HepG2 (cell line): ENCODE measurements around the gene AGAP3. TPM values are rescaled to one million over a fixed set of nuclear protein-coding genes. Genes with fewer than 3 reads are reported as not detected.
A peak's percentile ranks its signal among the peaks of the same experiment; 100 is the strongest.

Experiments
- CREM ChIP-seq, 2 experiments: sonication (generic) in 1 of 2; formaldehyde crosslinking in 1 of 2; IDR thresholded peaks; 2 replicates each; pipeline versions ENCODE4 v1.4.0 to v1.6.1; 2016 to 2020; ENCODE audit warnings: antibody characterized with exemption in 1 of 2, mild to moderate bottlenecking in 1 of 2, missing genetic modification reagents in 1 of 2
- KLF11 ChIP-seq: IDR thresholded peaks from 2 replicates; pipeline ENCODE4 v1.6.1; 2016; ENCODE audit warnings: missing compliant biosample characterization
- NRL ChIP-seq: sonication (generic); formaldehyde crosslinking; IDR thresholded peaks from 2 replicates; pipeline ENCODE4 v1.5.0; 2020; ENCODE audit warnings: missing genetic modification reagents, mild to moderate bottlenecking, moderate library complexity, borderline replicate concordance
- SAFB2 ChIP-seq: sonication (generic); formaldehyde crosslinking; IDR thresholded peaks from 2 replicates; pipeline ENCODE4 v1.5.1; 2020; ENCODE audit warnings: missing genetic modification reagents, low read depth, mild to moderate bottlenecking, borderline replicate concordance
- SCMH1 ChIP-seq: sonication (generic); formaldehyde crosslinking; IDR thresholded peaks from 2 replicates; pipeline ENCODE4 v1.9.0; 2021; ENCODE audit warnings: missing genetic modification reagents, mild to moderate bottlenecking, borderline replicate concordance
- SKI ChIP-seq: fragments of 450-650 bp; IDR thresholded peaks from one replicate; pipeline ENCODE4 v1.6.1; 2018; ENCODE audit warnings: mild to moderate bottlenecking; ENCODE audit not compliant: partially characterized antibody
- ZNF34 ChIP-seq: sonication (generic); formaldehyde crosslinking; IDR thresholded peaks from 2 replicates; pipeline ENCODE4 v1.4.0; 2020; ENCODE audit warnings: mild to moderate bottlenecking, missing genetic modification reagents, borderline replicate concordance
- ZNF446 ChIP-seq: sonication (generic); formaldehyde crosslinking; IDR thresholded peaks from 2 replicates; pipeline ENCODE4 v1.5.0; 2020; ENCODE audit warnings: mild to moderate bottlenecking, missing genetic modification reagents
- ZNF549 ChIP-seq: sonication (generic); formaldehyde crosslinking; IDR thresholded peaks from 2 replicates; pipeline ENCODE4 v1.5.0; 2020; ENCODE audit warnings: missing genetic modification reagents
- ZSCAN30 ChIP-seq: sonication (generic); formaldehyde crosslinking; IDR thresholded peaks from 2 replicates; pipeline ENCODE4 v1.5.0; 2020; ENCODE audit warnings: mild to moderate bottlenecking, missing genetic modification reagents
- polyA plus RNA-seq, 8 experiments: library from polyadenylated mRNA; depleted of rRNA in 3 of 8; stranded (reverse) in 7 of 8; unstranded in 1 of 8; fragments of >200 nt; fragmentation: Illumina TruSeq in 4 of 8; extraction: Trizol in 4 of 8; gene quantifications; 2 replicates each; pipeline versions ENCODE4 v1.2.1 to v1.2.3, GENCODE V29; 2011 to 2016; ENCODE audit warnings: low read depth in 4 of 8, missing spikeins in 1 of 8, mixed read lengths in 1 of 8; ENCODE audit not compliant: insufficient read depth in 1 of 8
- total RNA-seq, 5 experiments: library from RNA; depleted of rRNA; stranded (reverse); fragments of >200 nt; fragmentation: Illumina TruSeq; extraction: Trizol; gene quantifications; 2 replicates each; pipeline ENCODE4 v1.2.3, GENCODE V29; 2016; ENCODE audit warnings: low read depth in 1 of 5
- TF ChIP-seq, protein P1 (sequence below): sonication (generic); formaldehyde crosslinking; IDR thresholded peaks from 2 replicates; pipeline ENCODE4 v1.8.1; 2023; ENCODE audit warnings: mild to moderate bottlenecking, moderate library complexity, missing genetic modification reagents
- TF ChIP-seq, protein P2 (sequence below): sonication (generic); formaldehyde crosslinking; IDR thresholded peaks from 2 replicates; pipeline ENCODE4 v1.8.0; 2022; ENCODE audit warnings: missing genetic modification reagents, mild to moderate bottlenecking, borderline replicate concordance
- TF ChIP-seq, protein P3 (sequence below): IDR thresholded peaks from 2 replicates; pipeline ENCODE4 v1.6.1; 2016; ENCODE audit warnings: missing compliant biosample characterization, missing genetic modification reagents, borderline replicate concordance
- TF ChIP-seq, protein P4 (sequence below): sonication (generic); formaldehyde crosslinking; IDR thresholded peaks from 2 replicates; pipeline ENCODE4 v1.5.0; 2020; ENCODE audit warnings: mild to moderate bottlenecking, missing genetic modification reagents
- TF ChIP-seq, protein P5 (sequence below): sonication (generic); formaldehyde crosslinking; IDR thresholded peaks from 2 replicates; pipeline ENCODE4 v1.4.0; 2020; ENCODE audit warnings: missing genetic modification reagents
- TF ChIP-seq, protein P6 (sequence below): sonication (generic); formaldehyde crosslinking; IDR thresholded peaks from 2 replicates; pipeline ENCODE4 v1.5.0; 2020; ENCODE audit warnings: mild to moderate bottlenecking, low read depth, missing genetic modification reagents, borderline replicate concordance
- TF ChIP-seq, protein P7 (sequence below): sonication (generic); formaldehyde crosslinking; IDR thresholded peaks from 2 replicates; pipeline ENCODE4 v1.5.1; 2020; ENCODE audit warnings: missing genetic modification reagents, mild to moderate bottlenecking, borderline replicate concordance

AGAP3 gene
- total and polyA plus RNA-seq, 2 of the 13 experiments (the other 11 are each of a cell fraction or from before 2014, with no cell fraction given), result 31.3 to 61.4 TPM

DNA sequence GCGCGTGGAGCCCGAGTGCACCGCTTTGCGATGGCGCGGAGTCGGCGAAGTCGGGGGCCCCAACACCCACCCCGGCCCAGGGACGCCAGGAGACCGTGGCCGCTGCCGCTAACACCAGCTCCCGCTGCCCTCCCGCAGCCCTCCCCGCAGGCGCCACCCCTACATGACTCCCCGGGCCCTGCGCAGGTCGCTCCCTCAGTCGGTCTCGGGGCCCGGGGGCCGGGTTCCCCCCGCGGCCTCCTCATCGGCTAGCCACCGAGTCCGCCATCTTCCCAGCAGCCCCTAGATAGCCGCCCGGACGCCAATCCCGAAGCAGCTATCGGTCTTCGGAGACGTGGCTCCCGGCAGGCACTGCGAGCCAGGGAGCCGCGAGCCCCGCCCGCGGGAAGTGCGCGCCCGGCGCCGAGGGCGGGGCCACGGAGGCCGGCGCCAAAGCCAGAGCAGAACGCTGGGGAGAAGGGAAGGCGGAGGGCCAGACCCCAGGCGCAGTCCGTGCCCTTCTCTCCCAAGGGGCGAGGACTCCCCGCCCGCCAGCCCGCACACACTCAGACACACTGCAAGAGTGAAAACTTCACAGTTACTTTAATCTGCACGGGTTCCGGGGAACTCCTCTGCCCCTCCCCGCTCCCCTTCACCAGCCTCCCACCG is 5.6 kb upstream of the AGAP3 start, which contains the start of gene FASTK (continued):
- TF ChIP-seq NRL (CRISPR knock-in tag), result no peak
- no peak for TF ChIP-seq SCMH1 (CRISPR knock-in tag)
- TF ChIP-seq ZSCAN30 (CRISPR knock-in tag), result no peak
- TF ChIP-seq, protein P1, sequence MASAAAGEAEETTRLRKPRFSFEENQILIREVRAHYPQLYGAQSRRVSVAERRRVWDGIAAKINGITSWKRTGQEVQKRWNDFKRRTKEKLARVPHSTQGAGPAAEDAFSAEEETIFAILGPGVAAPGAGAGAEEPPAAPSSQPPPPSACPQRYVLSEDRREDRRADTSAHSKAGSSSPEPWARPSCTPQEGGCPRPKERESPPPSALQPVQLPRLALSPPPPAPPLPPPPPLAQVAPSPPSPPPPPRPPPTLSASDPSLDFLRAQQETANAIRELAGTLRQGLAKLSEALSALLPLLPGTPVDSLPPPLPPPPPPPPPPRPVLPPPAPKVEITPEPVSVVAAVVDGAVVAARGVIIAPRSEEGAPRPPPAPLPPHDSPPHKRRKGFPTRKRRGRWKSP, result no peak
- TF ChIP-seq, protein P2, sequence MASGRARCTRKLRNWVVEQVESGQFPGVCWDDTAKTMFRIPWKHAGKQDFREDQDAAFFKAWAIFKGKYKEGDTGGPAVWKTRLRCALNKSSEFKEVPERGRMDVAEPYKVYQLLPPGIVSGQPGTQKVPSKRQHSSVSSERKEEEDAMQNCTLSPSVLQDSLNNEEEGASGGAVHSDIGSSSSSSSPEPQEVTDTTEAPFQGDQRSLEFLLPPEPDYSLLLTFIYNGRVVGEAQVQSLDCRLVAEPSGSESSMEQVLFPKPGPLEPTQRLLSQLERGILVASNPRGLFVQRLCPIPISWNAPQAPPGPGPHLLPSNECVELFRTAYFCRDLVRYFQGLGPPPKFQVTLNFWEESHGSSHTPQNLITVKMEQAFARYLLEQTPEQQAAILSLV (CRISPR knock-in tag), result peak; percentile 35; the same call in 1 of the 2 replicates
- TF ChIP-seq, protein P3, sequence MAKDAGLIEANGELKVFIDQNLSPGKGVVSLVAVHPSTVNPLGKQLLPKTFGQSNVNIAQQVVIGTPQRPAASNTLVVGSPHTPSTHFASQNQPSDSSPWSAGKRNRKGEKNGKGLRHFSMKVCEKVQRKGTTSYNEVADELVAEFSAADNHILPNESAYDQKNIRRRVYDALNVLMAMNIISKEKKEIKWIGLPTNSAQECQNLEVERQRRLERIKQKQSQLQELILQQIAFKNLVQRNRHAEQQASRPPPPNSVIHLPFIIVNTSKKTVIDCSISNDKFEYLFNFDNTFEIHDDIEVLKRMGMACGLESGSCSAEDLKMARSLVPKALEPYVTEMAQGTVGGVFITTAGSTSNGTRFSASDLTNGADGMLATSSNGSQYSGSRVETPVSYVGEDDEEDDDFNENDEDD, result peak; percentile 80; the same call in 1 of the 2 replicates
- TF ChIP-seq ZNF549 (CRISPR knock-in tag), result no peak
- no peak for TF ChIP-seq SAFB2
- TF ChIP-seq ZNF446 (CRISPR knock-in tag), result peak; percentile 96
- TF ChIP-seq ZNF34 (CRISPR knock-in tag), result no peak; the same call in 1 of the 2 replicates
- peak; percentile 48 for TF ChIP-seq SKI
- TF ChIP-seq, protein P4, sequence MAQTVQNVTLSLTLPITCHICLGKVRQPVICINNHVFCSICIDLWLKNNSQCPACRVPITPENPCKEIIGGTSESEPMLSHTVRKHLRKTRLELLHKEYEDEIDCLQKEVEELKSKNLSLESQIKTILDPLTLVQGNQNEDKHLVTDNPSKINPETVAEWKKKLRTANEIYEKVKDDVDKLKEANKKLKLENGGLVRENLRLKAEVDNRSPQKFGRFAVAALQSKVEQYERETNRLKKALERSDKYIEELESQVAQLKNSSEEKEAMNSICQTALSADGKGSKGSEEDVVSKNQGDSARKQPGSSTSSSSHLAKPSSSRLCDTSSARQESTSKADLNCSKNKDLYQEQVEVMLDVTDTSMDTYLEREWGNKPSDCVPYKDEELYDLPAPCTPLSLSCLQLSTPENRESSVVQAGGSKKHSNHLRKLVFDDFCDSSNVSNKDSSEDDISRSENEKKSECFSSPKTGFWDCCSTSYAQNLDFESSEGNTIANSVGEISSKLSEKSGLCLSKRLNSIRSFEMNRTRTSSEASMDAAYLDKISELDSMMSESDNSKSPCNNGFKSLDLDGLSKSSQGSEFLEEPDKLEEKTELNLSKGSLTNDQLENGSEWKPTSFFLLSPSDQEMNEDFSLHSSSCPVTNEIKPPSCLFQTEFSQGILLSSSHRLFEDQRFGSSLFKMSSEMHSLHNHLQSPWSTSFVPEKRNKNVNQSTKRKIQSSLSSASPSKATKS (CRISPR knock-in tag), result no peak; the same call in 1 of the 2 replicates
- TF ChIP-seq, protein P5, sequence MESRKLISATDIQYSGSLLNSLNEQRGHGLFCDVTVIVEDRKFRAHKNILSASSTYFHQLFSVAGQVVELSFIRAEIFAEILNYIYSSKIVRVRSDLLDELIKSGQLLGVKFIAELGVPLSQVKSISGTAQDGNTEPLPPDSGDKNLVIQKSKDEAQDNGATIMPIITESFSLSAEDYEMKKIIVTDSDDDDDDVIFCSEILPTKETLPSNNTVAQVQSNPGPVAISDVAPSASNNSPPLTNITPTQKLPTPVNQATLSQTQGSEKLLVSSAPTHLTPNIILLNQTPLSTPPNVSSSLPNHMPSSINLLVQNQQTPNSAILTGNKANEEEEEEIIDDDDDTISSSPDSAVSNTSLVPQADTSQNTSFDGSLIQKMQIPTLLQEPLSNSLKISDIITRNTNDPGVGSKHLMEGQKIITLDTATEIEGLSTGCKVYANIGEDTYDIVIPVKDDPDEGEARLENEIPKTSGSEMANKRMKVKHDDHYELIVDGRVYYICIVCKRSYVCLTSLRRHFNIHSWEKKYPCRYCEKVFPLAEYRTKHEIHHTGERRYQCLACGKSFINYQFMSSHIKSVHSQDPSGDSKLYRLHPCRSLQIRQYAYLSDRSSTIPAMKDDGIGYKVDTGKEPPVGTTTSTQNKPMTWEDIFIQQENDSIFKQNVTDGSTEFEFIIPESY (CRISPR knock-in tag), result no peak
- TF ChIP-seq, protein P6, sequence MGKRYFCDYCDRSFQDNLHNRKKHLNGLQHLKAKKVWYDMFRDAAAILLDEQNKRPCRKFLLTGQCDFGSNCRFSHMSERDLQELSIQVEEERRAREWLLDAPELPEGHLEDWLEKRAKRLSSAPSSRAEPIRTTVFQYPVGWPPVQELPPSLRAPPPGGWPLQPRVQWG (CRISPR knock-in tag), result no peak
- TF ChIP-seq KLF11 (CRISPR knock-in tag), result no peak
- TF ChIP-seq, protein P7, sequence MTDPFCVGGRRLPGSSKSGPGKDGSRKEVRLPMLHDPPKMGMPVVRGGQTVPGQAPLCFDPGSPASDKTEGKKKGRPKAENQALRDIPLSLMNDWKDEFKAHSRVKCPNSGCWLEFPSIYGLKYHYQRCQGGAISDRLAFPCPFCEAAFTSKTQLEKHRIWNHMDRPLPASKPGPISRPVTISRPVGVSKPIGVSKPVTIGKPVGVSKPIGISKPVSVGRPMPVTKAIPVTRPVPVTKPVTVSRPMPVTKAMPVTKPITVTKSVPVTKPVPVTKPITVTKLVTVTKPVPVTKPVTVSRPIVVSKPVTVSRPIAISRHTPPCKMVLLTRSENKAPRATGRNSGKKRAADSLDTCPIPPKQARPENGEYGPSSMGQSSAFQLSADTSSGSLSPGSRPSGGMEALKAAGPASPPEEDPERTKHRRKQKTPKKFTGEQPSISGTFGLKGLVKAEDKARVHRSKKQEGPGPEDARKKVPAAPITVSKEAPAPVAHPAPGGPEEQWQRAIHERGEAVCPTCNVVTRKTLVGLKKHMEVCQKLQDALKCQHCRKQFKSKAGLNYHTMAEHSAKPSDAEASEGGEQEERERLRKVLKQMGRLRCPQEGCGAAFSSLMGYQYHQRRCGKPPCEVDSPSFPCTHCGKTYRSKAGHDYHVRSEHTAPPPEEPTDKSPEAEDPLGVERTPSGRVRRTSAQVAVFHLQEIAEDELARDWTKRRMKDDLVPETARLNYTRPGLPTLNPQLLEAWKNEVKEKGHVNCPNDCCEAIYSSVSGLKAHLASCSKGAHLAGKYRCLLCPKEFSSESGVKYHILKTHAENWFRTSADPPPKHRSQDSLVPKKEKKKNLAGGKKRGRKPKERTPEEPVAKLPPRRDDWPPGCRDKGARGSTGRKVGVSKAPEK, result no peak
- no peak for TF ChIP-seq CREM (IDR thresholded peaks at IDR 0.05)
- no peak for TF ChIP-seq CREM (CRISPR knock-in tag; IDR thresholded peaks at IDR 0.05)
